Endodermal cell (in vitro differentiated cells): ENCODE data around the gene INTS1. TPM values are rescaled to one million over a fixed set of nuclear protein-coding genes. Genes with fewer than 3 reads are reported as not detected.

Experiments used
- DNase-seq: peaks from one replicate; pipeline ENCODE4 v3.0.0-alpha.2; 2017
- H3K27ac ChIP-seq: 2 replicates; pipeline ENCODE4 v1.5.1; 2013; ENCODE audit warnings: mild to moderate bottlenecking, low read depth, low read length, moderate library complexity
- H3K27me3 ChIP-seq: 2 replicates; pipeline ENCODE4 v1.6.1; 2013; ENCODE audit warnings: mild to moderate bottlenecking, low read length, moderate library complexity; ENCODE audit not compliant: insufficient read depth, control insufficient read depth, poor library complexity, severe bottlenecking
- H3K36me3 ChIP-seq: 2 replicates; pipeline ENCODE4 v1.7.0; 2013; ENCODE audit warnings: mild to moderate bottlenecking, low read length, moderate library complexity; ENCODE audit not compliant: control insufficient read depth, insufficient read depth
- H3K4me1 ChIP-seq: one replicate; pipeline ENCODE4 v1.7.0; 2013; ENCODE audit warnings: low read length; ENCODE audit not compliant: control insufficient read depth, insufficient read depth
- H3K4me3 ChIP-seq: 2 replicates; pipeline ENCODE4 v1.5.1; 2013; ENCODE audit warnings: mild to moderate bottlenecking, low read length, moderate library complexity
- H3K9ac ChIP-seq: 2 replicates; pipeline ENCODE4 v1.6.1; 2013; ENCODE audit warnings: mild to moderate bottlenecking, low read length, moderate library complexity; ENCODE audit not compliant: poor library complexity, severe bottlenecking; ENCODE audit errors: extremely low read depth
- H3K9me3 ChIP-seq: 2 replicates; pipeline ENCODE4 v1.6.1; 2013; ENCODE audit warnings: mild to moderate bottlenecking, low read length, moderate library complexity; ENCODE audit not compliant: control insufficient read depth
- H3K27ac Mint-ChIP-seq: 2 replicates; pipeline ENCODE4 v1.8.0; 2020; ENCODE audit warnings: mixed read lengths
- H3K27me3 Mint-ChIP-seq: 2 replicates; pipeline ENCODE4 v1.8.0; 2021; ENCODE audit warnings: mild to moderate bottlenecking, mixed read lengths; ENCODE audit not compliant: insufficient read depth
- H3K36me3 Mint-ChIP-seq: 2 replicates; pipeline ENCODE4 v1.8.0; 2020; ENCODE audit warnings: low read depth, mixed read lengths
- H3K4me1 Mint-ChIP-seq: 2 replicates; pipeline ENCODE4 v1.8.0; 2020; ENCODE audit warnings: mixed read lengths
- H3K4me3 Mint-ChIP-seq: 2 replicates; pipeline ENCODE4 v1.8.0; 2020; ENCODE audit warnings: mild to moderate bottlenecking, moderate library complexity, mixed read lengths
- H3K9me3 Mint-ChIP-seq: 2 replicates; pipeline ENCODE4 v1.8.0; 2020; ENCODE audit warnings: mild to moderate bottlenecking, mixed read lengths
- WGBS, 2 experiments: methylation state at CpG; one replicate each; pipeline versions ENCODE4 v1.1.5 to v1.1.7; 2013; ENCODE audit warnings: missing lambda C conversion rate in 2 of 2, mixed read lengths in 1 of 2; ENCODE audit not compliant: insufficient coverage in 1 of 2, insufficient read length in 1 of 2; 5-methylcytosine and 5-hydroxymethylcytosine counted together
- total RNA-seq, 2 donors: library from RNA; stranded (reverse); fragmentation: NEBNext Ultra II Directional in 1 of 2; extraction: Animal tissue kit (Norgen Biotek cat#: 25700) in 1 of 2; gene quantifications; 2 replicates in 1 of 2; 3 replicates in 1 of 2; pipeline ENCODE4 v1.2.1, GENCODE V29; 2021
- TF ChIP-seq, protein P1 (sequence below): fragments of 200-600 bp; sonication (generic); conservative IDR thresholded peaks from 2 replicates; pipeline ENCODE4 v1.5.0; 2021; ENCODE audit warnings: antibody characterized with exemption, mild to moderate bottlenecking

Gene INTS1
- total RNA-seq, 2 donors from 2014 or later, result 145 to 178 TPM

- no peak overlapping the region for H3K4me3 Mint-ChIP-seq
Observed at GRCh38 chr7:1492221-1492620, 12.0 kb downstream of the INTS1 start.

GRCh38 chr7:1490837-1491236 is 13.4 kb downstream of the INTS1 start:
- H3K4me3 ChIP-seq, result no peak overlapping the region
- no peak overlapping the region for H3K27ac ChIP-seq
- H3K27ac Mint-ChIP-seq, result no peak overlapping the region
- no peak for DNase-seq
- peaks cover 33% of the 10 kb centered on the region for H3K36me3 ChIP-seq
- no peaks in the 10 kb centered on the region for H3K27me3 Mint-ChIP-seq
- 93% methylated on average over 17 to 19 of the region's 19 CpGs for WGBS, 2 experiments
- H3K4me1 Mint-ChIP-seq, result no peaks in the 10 kb centered on the region
- TF ChIP-seq, protein P1, sequence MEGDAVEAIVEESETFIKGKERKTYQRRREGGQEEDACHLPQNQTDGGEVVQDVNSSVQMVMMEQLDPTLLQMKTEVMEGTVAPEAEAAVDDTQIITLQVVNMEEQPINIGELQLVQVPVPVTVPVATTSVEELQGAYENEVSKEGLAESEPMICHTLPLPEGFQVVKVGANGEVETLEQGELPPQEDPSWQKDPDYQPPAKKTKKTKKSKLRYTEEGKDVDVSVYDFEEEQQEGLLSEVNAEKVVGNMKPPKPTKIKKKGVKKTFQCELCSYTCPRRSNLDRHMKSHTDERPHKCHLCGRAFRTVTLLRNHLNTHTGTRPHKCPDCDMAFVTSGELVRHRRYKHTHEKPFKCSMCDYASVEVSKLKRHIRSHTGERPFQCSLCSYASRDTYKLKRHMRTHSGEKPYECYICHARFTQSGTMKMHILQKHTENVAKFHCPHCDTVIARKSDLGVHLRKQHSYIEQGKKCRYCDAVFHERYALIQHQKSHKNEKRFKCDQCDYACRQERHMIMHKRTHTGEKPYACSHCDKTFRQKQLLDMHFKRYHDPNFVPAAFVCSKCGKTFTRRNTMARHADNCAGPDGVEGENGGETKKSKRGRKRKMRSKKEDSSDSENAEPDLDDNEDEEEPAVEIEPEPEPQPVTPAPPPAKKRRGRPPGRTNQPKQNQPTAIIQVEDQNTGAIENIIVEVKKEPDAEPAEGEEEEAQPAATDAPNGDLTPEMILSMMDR, result no peak
- no peaks in the 10 kb centered on the region for H3K4me1 ChIP-seq
- no peaks in the 10 kb centered on the region for H3K9me3 Mint-ChIP-seq
- H3K4me3 Mint-ChIP-seq, result no peak overlapping the region
- H3K9me3 ChIP-seq, result no peaks in the 10 kb centered on the region
- peaks cover 44% of the 10 kb centered on the region for H3K36me3 Mint-ChIP-seq
- H3K9ac ChIP-seq, result no peak overlapping the region
- no peaks in the 10 kb centered on the region for H3K27me3 ChIP-seq

More at GRCh38 chr7:1492221-1492620, 12.0 kb downstream of the INTS1 start:
- no peak overlapping the region for H3K27ac Mint-ChIP-seq
- no peaks in the 10 kb centered on the region for H3K4me1 Mint-ChIP-seq
- Histone ChIP-seq H3K4me3 (no peak overlapping the region), H3K36me3 (peaks cover 33% of the 10 kb centered on the region), H3K27me3 (no peaks in the 10 kb centered on the region), H3K9ac (no peak overlapping the region), H3K27ac (no peak overlapping the region), H3K9me3 (no peaks in the 10 kb centered on the region), H3K4me1 (no peaks in the 10 kb centered on the region)
- no peaks in the 10 kb centered on the region for H3K9me3 Mint-ChIP-seq
- H3K36me3 Mint-ChIP-seq, result peaks cover 44% of the 10 kb centered on the region
- H3K27me3 Mint-ChIP-seq, result no peaks in the 10 kb centered on the region
- 94 to 96% methylated on average over 10 of the region's 10 CpGs for WGBS, 2 experiments
- TF ChIP-seq, protein P1, result no peak
- DNase-seq, result no peak

GRCh38 chr7:1489336-1489735 is 14.9 kb downstream of the INTS1 start:
- Histone ChIP-seq H3K27ac (no peak overlapping the region), H3K4me3 (no peak overlapping the region), H3K9me3 (no peaks in the 10 kb centered on the region), H3K9ac (no peak overlapping the region), H3K36me3 (peaks cover 33% of the 10 kb centered on the region), H3K4me1 (no peaks in the 10 kb centered on the region), H3K27me3 (no peaks in the 10 kb centered on the region)
- Mint-ChIP-seq H3K9me3 (no peaks in the 10 kb centered on the region), H3K4me1 (no peaks in the 10 kb centered on the region), H3K27me3 (no peaks in the 10 kb centered on the region), H3K27ac (no peak overlapping the region), H3K4me3 (no peak overlapping the region), H3K36me3 (peaks cover 49% of the 10 kb centered on the region)
- TF ChIP-seq, protein P1, result no peak
- DNase-seq, result no peak
- WGBS, 2 experiments, result 94 to 95% methylated on average over 11 to 18 of the region's 18 CpGs
